ENCODE results near the gene SRPK2.
A peak's percentile ranks its signal among the peaks of the same experiment; 100 is the strongest.
"Not testable (repeated sequence)": the region's sequence is repeated elsewhere in the genome, so short reads cannot be mapped to it uniquely, and the experiment has no call there.

Gene SRPK2

DNA sequence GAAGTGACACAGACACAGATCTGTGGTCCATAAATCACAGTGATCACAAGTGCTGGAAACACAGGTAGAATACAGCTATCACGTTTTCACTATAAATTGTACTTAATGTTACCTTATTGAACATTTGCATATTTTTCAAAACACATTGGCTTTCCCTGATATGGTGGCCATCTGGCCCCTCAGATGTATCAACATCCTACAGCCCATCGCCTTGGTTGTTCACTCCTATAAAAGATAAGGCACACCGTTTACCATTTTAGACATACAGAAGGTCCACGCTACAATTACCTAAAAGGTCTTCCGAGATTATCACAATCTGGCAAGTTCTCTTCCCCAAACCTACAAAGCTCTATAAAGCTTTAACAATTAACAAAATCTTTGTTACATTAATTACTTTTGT lies 91.4 kb downstream of the SRPK2 start:
- DNase-seq, result no peak

DNA sequence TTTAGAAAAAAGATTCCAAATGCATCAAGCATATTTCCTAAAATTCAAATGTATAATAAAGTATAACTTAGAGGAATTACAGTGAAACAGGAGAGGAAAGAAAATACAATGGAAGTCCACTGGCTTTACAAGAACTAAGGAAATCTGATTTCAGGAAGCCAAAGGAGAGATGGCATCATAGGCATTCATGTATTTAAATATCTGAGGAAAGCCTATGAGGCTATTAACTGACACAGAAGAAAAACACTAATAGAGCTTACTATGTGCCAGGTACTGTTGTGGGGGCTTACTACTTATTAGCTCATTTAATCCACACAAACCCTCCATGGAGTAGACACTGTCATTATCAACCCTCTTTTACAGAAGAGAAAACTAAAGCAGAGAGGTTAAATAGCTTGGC lies 92.2 kb downstream of the SRPK2 start:
- DNase-seq, result no peak

DNA sequence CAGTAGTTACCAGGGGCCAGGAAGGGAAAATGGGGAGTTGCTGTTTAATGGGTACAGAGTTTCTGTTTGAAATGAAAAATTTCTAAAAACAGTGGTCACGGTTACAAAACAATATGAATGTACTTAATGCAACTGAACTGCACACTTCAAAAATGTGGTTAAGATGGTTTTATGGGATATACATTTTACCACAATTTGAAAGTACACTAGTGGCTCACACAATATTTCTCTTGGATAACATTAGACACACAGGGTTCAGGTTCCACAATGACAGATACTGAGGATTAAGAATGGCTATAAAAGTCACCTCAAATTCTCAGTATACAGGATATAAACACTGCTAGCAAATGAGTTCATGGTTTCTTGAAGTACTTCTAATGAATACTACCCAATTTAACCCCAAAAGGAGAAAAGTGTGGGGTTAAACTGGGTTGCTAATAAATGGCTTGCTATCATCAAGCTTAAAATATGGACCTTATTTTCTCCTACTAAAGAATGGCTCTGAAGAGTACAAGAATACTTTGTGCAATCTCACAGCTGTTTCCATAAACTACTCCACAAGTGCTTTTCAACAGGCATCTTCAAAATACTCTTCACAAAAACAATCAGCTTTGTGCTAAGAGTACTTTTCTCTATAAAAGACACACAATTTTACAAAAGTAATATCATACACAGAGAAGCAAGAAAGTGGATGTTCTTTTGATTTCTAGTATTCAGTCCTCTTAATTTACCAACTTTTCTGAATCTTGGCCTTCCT lies 92.9 kb downstream of the SRPK2 start:
- DNase-seq, result no peak

DNA sequence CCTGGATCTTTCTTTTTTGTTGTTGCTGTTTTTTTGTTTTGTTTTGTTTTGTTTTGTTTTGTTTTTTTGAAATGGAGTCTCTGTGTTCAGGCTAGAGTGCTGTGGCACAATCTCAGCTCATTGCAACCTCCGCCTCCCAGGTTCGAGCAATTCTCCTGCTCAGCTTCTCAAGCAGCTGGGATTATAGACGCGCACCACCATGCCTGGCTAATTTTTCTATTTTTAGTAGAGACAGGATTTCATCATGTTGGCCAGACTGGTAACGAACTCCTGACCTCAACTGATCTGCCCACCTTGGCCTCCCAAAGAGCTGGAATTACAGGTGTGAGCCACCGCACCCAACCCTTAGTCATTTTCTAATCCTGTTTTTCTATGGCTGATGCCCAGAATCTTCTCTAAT lies 94.2 kb downstream of the SRPK2 start:
- not testable (repeated sequence) for DNase-seq

DNA sequence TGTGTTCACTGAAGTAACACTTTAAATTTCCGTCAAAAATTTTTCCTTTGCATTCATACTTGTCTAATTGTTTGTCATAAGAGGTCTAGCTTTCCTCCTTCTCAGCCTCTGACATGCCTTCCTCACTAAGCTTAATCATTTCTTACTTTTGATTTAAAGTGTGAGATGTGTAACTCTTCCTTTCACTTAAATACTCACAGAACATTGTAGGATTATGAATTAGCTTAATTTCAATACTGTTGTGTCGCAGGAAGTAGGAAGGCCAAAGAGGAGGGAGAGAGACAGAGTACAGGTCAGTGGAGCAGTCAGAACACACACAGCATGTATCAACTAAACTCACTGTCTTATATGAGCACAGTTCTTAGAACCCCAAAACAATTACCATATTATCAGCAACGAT lies 99.0 kb downstream of the SRPK2 start:
- no peak for DNase-seq

DNA sequence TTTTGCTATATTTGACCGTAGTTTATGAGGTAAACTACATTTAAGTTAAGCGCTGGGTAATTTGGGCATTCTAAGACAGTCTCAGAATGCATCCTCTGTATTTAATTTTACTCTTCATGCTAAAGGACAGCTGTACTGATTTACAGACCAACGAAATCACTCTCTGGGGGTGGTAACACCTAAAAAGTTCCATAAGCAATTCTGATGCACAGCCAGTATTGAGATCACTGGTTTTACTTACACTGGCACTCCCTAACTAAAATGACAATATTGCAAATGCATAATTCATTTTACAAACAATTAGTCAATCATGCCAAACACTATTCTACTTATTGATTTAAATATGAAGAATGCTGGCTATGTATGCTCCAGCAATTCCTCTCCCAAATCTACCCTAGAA lies 102.3 kb downstream of the SRPK2 start:
- DNase-seq, result no peak

DNA sequence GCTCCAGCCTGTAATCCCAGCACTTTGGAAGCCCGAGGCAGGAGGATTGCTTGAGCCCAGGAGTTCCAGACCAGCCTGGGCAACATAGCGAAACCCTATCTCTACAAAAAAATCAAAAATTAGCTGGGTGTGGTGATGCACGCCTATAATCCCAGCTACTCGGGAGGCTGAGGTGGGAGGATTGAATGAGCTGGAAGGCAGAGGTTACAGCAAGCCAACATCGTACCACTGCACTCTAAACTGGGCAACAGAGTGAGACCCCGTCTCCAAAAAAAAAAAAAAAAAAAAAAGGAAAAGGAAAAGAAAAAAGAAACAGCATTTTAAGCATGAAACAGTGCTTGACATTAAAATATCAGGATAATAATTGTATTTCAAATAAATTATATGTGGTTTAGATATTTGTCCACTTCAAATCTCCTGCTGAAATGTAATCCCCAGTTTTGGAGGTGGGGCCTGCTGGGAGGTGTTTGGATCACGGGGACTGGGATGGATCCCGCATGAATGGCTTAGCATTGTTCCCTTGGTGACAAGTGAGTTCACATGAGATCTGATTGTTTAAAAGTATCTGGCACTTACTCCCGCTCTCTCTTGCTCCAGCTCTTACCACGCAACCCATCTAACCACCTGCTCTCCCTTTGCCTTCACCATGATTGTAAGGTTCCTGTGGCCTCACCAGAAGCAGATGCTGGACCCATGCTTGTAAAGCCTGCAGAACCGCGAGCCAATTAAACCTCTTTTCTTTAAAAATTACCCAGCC lies 103.4 kb downstream of the SRPK2 start:
- DNase-seq, result no peak

DNA sequence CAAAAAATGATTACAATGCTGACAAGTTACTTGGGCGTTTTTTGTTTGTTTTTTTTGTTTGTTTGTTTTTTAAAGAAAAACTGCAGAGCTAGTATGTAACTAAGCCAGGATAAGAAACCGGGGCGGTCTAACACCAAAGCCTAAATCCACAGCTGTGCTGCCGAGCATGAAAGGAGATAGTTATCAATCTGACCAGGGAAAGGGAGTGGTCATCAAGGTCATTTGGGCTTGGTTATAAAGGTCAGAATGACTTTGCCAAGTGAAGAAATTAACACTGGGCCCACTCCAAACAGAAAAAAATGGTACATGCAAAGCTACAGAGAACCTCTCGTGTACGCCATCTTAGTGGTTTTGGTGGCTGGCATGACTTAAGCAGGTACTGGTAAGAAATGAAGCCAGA lies 104.7 kb downstream of the SRPK2 start:
- DNase-seq, result no peak

DNA sequence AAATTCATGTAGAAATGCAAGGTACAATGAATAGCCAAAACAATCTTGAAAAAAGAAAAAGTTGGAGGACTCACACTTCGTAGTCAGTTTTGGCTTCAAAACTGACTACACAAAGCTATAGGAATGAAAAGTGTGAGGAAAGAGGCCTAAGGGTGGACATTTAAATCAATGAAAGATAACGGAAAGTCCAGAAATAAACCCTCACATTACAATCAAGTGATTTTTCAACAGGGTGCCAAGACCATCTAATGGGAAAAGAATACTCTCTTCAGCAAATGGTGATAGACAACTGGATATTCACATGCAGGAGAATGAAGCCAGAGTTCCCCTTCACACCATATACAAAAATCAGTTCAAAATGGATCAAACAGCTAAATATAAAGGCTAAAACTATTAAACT lies 106.8 kb downstream of the SRPK2 start:
- DNase-seq, result no peak

DNA sequence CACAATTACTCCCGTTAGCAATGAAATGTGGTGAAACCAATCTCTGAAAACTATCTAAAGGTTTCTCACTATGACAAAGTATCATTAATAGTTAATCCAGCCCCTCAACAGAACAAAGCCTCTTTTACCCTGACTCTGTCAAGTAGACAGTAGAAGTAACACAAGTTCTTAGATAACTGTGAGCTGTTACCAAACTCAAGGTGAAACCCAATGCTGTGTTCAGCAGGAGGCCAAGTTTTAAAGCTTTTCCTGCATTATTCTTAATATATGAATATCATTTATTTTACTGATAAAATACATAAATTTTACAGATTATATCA lies 109.1 kb downstream of the SRPK2 start:
- DNase-seq, result no peak

DNA sequence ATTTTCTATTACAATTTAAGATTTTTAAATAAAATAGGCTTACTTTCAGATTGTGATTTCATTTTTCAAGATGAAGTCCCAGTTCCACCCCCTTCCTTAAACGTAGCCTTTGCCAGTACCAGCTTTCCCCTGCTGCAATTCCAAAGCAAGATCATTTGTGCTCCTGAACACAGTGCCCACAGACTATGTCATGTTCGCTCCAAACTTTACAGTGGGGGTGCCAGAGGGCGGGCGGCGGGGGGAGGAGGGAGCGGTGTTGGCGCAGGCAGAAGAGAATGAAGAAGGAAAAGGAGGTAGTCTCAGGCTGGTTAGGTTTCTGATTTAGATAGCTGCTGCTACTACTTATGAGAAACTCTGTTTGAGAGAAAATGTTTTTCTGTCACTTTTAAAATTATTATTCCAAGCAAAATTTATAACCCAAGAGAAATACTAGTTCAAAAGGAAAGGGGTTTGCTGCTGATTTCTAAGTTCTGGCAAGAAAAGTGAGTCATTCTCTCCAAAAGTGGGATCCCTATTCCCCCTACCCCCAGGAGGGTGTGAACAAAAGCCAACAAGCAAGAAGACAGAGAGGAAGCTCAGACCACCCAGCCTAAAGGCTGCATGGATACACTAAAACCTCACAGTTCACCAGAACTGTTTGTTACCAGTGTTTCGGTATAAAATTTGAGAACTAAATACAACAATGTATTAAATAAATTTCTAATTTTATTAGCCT lies 109.6 kb downstream of the SRPK2 start:
- no peak for DNase-seq

DNA sequence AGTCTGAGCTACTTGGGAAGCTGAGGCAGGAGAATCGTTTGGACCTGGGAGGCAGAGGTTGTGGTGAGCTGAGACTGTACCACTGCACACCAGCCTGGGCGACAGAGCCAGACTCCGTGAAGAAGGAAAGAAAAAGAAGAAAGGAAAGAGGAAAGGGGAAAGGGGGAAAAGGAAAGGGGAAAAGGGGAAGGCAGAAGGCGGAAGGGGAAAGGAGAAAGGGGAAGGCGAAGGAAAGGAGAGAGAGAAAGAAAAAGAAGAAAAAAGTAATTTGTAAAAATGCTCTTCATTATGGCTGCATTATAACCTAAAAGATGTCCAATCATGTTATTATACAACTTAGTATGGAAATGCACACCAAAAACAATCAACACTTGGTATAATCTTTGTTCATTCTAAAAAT lies 110.2 kb downstream of the SRPK2 start:
- DNase-seq, result no peak

DNA sequence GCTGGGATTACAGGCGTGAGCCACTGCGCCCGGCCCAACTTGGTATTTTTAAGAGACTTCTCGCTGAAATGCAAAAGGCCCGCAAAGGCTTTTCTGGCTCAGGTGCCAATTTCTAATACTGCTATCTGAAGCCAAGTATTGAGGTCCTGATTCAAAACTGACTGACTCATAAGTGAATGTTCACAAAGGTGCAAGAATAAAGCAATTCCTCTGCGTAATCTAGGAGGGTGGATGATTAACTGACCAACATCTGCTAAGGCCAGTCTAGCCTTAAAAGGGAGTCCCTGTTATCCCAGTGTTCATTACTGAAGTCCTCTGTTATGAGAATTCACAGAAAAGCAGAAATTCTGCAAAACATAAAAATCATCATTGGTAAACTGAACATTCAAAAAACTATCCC lies 111.4 kb downstream of the SRPK2 start:
- DNase-seq, result no peak

DNA sequence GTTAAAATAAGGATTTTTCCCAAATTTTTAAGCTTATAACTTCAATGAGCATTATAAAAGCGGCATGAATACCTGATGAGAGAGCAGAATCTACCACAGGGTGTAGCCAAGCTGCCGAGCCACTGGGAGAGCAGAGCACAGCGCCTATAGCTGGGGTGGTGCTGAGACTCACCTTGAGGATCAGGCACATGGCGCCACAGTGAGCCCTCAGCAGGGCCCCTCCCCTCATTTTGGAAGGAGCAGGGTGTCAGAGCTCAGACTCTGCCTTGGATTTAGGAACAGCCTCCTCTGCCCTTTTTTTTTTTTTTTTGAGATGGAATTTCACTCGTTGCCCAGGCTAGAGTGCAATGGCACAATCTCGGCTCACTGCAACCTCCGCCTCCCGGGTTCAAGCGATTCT lies 118.6 kb downstream of the SRPK2 start:
- no peak for DNase-seq

DNA sequence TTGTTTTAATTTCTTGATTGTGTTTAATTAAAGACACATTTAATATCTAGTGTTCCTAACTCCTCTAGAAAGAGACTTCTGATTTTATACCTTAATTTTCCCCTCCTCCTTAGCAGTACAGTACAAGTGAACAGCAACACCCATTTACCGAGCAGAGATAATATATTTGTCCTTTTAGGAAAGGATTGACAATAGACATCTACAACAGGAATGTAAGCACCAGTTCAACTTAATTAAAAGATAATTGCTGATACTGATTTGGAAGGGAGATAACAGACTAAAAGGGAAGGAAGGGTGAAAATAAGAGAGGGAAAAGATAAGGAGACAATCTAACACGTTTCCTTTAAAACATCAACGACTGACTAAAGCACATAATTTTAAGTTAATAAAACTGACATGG lies 119.3 kb downstream of the SRPK2 start:
- peak; percentile 39 for DNase-seq

DNA sequence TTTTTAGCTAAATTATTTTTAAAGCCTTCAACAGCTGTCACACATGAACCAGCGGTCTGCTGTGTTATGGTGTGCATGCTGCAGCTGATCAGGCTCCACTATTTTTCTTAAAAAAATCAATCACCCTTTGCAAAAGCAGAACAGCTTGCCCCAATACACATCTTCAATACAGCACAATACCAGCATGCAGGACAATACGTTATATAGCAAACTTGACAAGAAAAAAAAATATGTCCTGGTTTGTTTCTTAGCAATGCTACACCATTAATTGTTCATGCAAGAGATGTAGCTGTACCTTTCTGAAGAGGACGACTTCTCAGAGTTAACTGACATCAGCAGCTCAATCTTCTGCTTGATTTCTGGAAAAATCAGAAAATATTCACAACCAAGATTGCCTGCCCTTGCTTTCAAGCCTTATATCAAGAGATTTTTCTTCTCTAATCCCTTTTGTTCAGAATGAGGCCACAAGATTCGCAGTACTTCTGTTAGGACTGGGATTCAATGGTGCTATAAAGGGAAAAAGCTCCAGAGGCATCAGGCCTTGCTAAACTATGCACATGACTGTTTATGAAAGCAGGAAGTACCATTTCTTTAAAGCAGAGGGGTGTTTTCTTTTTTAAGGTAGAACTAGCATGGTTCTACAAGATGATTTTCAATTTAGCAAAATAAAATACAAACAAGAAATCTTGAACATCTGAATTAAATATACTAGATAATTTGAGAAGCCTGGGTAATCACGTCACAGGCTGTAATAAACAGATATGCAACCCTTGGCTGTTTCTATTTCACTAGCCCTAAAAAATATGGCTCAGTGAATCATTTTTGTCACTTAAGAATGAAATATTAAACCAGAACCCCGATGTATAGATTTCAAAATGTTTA lies 120.0 kb downstream of the SRPK2 start:
- peak; percentile 63 for DNase-seq

DNA sequence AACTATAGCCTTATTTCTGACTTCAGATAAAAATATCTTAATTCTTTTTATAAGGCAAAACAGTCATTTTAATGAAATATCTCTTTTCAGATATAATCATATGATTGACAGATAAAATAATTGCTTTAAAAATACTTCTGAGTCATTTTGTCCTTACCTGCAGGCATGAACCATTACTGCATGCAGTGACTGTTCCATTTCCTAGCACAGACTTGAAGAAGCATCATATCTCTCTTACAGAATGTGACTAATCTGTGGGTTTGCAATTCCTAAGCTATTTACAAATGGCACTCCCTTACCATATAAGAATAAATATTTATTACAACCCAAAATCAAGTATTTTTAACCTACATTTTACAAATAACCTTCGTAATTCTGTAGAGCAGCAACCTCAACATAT lies 120.7 kb downstream of the SRPK2 start:
- no peak for DNase-seq

DNA sequence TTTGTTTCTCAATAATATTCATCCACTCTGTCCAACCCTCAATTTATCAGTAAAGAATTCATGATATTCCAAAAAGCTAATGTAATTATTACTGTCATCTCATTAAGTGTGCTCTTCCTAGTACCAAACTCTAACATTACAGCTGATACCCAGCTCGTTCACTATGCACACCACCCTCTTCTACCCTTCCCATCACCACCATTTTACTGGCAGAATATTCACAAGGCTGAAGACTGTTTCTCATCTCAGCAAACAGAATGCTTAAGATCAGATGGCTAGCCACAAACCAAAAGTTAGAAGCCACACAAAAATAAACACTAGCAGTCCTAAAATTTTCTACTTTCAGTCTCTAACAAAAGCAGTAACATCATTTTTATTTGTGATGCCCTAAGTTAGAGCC lies 121.5 kb downstream of the SRPK2 start:
- no peak for DNase-seq

DNA sequence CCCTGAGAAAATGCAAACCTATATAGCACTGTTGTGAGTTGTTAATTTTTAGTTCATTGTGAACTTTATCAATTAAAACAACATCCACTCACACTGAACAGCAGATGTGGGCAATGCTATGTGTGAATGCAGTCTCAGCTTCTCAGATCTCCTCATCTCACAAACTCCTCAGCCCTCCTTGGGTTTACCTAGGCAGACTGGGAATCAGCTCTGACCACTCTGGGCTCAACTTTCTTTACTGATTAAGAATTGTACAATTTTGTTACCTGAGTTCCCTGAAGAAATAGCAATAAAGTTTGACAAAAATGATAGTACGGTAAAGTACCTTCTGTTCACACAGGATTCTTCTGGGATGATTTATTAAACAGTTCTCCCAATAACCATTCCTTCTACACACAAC lies 124.0 kb downstream of the SRPK2 start:
- no peak for DNase-seq

DNA sequence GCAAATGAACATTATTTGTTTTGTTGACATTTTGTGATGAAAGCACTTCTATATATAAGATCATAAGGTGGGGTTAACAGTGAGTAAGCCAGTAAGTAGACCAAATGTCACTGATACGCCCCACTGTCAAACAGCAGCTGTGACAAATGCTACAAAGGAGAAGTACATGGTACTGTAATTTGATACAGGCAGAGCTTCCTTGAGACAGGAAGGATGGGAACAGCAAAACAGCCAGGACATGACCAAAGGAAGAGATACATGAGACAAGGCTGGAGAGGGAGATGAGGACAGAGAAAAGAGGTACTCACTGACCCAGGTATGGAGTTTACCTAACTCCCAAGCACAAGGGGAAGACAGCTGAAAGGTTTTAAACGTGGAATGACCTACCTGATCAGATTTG lies 127.0 kb downstream of the SRPK2 start:
- DNase-seq, result no peak

DNA sequence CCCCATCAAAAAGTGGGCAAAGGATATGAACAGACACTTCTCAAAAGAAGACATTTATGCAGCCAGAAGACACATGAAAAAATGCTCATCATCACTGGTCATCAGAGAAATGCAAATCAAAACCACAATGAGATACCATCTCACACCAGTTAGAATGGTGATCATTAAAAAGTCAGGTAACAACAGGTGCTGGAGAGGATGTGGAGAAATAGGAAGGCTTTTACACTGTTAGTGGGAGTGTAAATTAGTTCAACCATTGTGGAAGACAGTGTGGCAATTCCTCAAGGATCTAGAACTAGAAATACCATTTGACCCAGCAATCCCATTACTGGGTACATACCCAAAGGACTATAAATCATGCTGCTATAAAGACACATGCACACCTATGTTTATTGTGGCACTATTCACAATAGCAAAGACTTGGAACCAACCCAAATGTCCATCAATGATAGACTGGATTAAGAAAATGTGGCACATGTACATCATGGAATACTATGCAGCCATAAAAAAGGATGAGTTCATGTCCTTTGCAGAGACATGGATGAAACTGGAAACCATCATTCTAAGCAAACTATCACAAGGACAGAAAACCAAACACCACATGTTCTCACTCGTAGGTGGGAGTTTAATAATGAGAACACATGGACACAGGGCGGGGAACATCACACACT lies 128.4 kb downstream of the SRPK2 start:
- DNase-seq, result not testable (repeated sequence)

DNA sequence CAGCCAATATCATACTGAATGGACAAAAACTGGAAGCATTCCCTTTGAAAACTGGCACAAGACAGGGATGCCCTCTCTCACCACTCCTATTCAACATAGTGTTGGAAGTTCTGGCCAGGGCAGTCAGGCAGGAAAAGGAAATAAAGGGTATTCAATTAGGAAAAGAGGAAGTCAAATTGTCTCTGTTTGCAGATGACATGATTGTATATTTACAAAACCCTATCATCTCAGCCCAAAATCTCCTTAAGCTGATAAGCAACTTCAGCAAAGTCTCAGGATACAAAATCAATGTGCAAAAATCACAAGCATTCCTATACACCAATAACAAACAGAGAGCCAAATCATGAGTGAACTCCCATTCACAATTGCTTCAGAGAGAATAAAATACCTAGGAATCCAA lies 129.8 kb downstream of the SRPK2 start:
- not testable (repeated sequence) for DNase-seq

DNA sequence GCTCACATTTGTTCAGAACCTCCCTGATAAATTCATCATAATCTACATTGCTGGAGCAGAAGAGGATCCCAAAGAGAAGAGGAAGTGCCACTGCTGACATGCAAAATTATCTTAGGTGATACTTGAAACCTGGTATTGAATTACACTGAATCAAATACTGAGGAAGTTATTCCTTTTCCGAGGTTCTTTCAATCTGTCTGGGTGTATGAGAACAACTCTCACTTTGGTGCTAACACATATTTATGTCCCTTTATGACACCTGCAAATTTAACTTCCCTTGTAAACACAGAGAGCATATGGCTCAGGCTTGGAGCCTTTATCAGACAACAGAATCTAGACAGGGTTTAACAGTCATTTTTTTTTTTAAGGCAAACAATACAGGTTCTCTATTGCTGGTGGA lies 131.4 kb downstream of the SRPK2 start:
- no peak for DNase-seq

Data from hematopoietic multipotent progenitor cell treated with erythropoietin and hydrocortisone succinate and interleukin-3 and kit ligand, for 8 days (in vitro differentiated cells).